H54 (cell line): ENCODE results near the gene NBL1.
A peak's percentile ranks its signal among the peaks of the same experiment; 100 is the strongest.
"Not testable (repeated sequence)": the region's sequence is repeated elsewhere in the genome, so short reads cannot be mapped to it uniquely, and the experiment has no call there.

ENCODE experiments used
- DNase-seq: peaks from one replicate; pipeline ENCODE4 v3.0.0; 2011; ENCODE audit warnings: low spot score, mixed read lengths; ENCODE audit not compliant: insufficient read length
- FAIRE-seq: peaks from 3 replicates; lab custom pipeline; 2011; peaks lifted over from hg19 to GRCh38; lab: Jason Lieb, UNC
- POLR2A ChIP-seq: IDR thresholded peaks from 2 replicates; pipeline ENCODE4 v1.6.1; 2011; ENCODE audit warnings: low read depth, mild to moderate bottlenecking, low read length

The NBL1 gene

DNA sequence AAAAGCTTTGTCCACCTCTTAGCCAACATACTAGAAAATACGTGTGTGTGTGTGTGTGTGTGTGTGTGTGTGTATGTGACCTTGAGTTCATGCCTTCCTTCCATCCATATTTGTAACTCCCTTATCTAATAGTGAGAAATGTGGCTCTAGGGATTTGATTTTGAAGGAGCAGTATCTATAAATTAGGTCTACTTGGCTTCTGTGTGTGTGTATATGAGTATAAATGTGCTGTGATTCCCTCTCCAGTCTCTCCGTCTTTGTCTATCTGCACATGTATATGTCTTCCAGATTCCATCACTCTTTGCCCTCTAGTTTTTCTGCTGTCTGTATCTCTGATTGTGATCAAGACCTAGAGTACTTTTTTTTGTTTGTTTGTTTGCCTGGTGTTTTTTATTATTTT lies 11.9 kb upstream of the NBL1 start:
- DNase-seq (no peak), FAIRE-seq (no peak)
- no peak for TF ChIP-seq POLR2A

DNA sequence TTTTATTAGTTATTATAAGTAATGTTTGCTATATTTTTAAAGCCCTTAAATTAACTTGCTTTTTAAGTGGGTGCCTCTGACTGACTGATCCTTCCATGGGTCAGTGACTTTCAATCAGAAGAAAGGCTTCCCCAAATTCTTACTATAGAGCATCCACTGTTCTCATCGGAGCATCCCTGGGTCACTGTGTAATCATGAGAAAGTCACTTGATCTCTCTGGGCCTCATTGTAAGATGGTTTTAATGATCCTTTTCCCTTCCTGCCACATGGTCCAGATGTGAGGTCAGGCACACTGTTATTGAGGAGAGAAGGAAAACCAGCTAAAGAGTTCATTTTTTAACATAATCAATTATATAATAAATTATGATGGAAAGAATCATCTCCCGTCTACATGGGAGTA lies 11.0 kb upstream of the NBL1 start:
- TF ChIP-seq POLR2A = no peak
- DNase-seq (no peak), FAIRE-seq (no peak)

DNA sequence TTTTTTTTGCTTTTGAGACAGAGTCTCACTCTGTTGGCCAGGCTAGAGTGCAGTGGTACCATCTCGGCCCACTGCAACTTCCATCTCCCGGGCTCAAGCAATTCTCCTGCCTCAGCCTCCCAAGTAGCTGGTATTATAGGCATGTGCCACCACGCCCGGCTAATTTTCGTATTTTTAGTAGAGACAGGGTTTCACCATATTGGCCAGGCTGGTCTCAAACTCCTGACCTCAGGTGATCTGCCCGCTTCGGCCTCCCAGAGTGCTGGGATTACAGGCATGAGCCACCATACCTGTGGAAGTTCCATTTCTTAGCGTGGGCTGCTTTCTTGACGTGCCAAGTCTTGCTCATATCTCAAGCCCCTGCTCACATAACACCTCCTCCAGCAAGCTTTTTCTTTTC lies 9.0 kb upstream of the NBL1 start:
- not testable (repeated sequence) for FAIRE-seq

GRCh38 chr1:19635646-19636045 lies 8.5 kb upstream of the NBL1 start:
- FAIRE-seq = peak; percentile 86
- no peak for TF ChIP-seq POLR2A
- no peak for DNase-seq

More for the DNA sequence above, 9.0 kb upstream of the NBL1 start:
- not testable (repeated sequence) for DNase-seq

- DNase-seq (no peak), FAIRE-seq (no peak)
- TF ChIP-seq POLR2A = no peak
Measured at GRCh38 chr1:19636065-19636464, 8.0 kb upstream of the NBL1 start.

GRCh38 chr1:19636749-19637148 lies 7.4 kb upstream of the NBL1 start:
- DNase-seq, FAIRE-seq: not testable (repeated sequence)

DNA sequence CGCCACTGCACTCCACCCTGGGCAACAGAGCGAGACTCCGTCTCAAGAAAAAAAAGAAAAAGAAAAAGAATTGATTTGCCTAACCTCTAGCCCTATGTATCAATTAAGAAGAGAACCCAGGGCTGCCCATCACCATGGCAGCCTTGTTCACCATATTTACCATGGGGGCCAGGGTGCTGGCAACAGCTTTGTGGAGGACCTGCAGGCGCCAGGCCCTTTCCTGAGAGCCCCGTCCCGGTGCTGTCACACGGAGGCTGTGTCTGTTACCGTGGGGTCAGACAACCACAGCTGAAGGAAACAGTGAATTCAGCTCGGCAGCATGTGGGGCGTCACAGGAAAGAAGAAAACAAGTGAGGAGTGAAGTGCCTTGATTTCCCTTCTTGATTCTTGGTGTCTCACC lies 6.5 kb upstream of the NBL1 start:
- TF ChIP-seq POLR2A = no peak
- no peak for DNase-seq
- FAIRE-seq = no peak

- FAIRE-seq, DNase-seq: not testable (repeated sequence)
Measured at GRCh38 chr1:19639228-19639627, 4.9 kb upstream of the NBL1 start.

DNA sequence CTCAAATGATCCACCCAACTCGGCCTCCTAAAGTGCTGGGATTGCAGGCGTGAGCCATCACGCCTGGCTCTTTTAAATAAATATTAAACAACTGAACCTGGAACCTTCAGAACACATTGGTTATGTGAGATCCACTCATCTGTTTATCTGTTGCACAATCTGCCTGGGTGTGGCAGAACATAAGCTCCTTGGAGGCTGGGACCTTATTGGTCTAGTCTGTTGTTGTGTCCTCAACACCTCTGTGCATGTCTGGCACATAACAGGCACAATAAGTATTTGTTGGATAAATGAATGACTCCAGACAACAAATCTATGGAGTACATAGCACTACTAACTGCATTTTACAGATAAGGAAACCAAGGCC lies 4.1 kb upstream of the NBL1 start:
- TF ChIP-seq POLR2A = no peak
- FAIRE-seq (no peak), DNase-seq (no peak)

GRCh38 chr1:19640363-19641316 lies 3.5 kb upstream of the NBL1 start:
- FAIRE-seq = no peak
- no peak for TF ChIP-seq POLR2A
- DNase-seq = no peak

DNA sequence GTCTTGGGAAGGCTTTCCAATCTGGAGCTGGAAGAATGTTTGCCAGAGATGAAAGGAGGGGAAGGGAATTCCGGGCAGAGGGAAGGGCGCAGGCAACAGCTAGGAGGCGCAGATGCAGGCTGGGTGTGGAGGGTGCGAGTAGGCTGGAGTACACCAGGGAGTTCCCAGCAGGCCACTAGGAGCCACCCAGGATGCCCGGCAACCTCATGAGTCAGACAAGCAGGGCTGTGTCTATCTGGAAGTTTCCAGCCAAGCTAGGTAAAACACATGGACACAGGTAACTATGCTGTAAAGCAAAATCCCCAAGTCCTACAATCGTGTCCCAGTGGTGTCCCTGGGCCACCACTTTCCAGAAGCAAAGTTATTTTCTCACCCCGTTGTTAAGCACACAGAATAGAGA lies 990 bp upstream of the NBL1 start:
- no peak for TF ChIP-seq POLR2A
- FAIRE-seq (peak; percentile 87), DNase-seq (peak; percentile 88)

DNA sequence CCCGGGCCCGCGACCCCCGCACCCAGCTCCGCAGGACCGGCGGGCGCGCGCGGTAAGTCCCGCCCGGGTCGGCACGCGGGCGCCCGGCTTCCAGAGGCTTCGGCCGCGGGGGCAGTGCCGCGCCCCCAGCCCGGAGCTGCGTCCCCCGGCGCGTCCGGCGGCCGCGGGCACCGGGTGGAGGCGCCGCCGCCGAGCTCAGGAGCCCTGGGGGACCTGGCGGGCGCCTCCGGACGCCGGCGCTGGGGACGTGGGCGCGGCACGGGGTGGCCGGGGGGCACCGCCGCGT lies 227 bp downstream of the NBL1 start:
- no peak for DNase-seq
- no peak for TF ChIP-seq POLR2A
- no peak for FAIRE-seq

DNA sequence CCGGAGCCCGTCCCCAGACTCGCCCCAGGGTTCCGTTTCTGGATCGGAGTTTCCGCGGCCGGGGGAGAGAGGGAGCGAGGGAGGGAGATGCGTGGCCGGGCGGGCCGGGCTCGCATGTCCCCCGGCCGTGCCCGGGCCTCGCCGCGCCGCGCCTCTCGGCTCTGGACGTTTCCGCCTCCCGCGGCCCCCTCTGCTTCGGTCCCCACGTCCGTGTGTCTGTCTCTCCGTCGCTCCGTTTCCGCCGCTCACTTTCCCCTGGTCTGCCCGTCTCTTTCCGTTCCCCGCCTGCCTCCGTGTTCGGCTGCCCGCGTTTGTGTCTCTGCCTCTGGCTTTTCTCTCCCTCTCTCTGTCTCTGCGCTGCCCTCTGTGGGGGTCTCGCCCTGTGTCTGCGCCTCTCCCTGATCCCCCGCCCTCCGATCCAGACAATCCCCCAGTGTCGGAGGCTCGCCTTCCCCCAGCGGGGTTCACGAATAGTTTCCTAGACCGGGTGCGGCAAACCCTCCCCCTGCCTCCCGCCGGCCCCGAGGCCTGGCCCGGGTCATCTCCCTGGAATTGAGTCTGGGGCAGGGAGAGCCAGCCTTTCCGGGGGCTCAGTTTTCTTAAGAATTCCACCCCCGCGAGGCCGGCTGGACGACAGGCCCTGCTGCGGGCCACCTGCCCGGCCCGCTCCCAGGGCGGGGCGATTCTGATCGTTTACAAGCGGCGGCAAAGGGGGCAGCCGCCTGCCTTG lies 735 bp downstream of the NBL1 start:
- TF ChIP-seq POLR2A = no peak
- DNase-seq = no peak
- no peak for FAIRE-seq

DNA sequence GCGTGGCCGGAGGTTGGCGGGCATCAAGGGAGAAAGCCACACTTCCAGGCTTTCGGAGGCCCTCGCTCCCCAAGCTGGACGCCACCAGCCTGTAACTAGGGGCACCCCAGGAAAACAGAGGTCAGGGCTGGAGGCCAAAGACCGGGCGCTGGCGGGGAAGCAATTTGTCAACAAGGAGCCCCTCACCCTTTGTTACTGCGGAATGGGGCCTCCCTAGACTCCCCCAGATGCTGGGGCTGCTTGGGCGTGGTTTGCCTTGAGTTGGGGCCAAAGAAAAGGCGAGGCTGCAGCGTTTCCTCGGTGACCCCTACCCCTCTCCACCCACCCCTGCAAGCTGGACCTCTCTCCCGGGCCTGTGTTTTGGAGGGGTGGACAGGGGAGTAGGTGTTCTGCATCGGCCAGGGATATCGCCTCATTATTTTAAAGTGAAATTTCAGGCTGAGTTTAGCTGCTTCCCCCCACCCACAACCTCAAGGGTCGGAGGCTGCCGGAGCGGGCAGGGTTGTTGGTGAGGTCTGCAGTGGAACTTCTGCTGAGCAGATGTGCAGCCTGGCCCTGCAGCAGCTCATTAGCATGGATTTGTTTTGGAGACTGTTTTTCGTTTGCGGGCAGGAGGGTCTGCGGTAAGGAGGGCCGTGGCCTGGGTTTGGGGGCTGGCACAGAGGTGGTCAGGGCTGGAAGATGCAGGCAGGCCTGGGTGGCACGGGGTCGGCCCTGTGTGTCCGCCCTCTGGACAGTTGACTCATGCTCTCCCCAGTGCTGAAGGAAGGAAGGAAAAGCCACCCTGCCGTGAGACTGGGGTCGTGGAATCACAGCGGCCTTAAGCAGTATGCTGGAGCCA lies 1.5 kb downstream of the NBL1 start:
- DNase-seq (no peak), FAIRE-seq (no peak)
- TF ChIP-seq POLR2A = no peak
